Measurements from ENCODE around the gene ATPAF1.
"Not testable (repeated sequence)": the region's sequence is repeated elsewhere in the genome, so short reads cannot be mapped to it uniquely, and the experiment has no call there.

Gene ATPAF1

GRCh38 chr1:46679789-46680573, 11.8 kb upstream of the ATPAF1 start:
- no peak for DNase-seq

- no peak for DNase-seq
Measured at GRCh38 chr1:46677339-46677738, 9.2 kb upstream of the ATPAF1 start.

- DNase-seq = no peak
Measured at GRCh38 chr1:46676531-46676930, 8.4 kb upstream of the ATPAF1 start.

- no peak for DNase-seq
Measured at GRCh38 chr1:46675549-46676314, 7.6 kb upstream of the ATPAF1 start.

- DNase-seq = peak; percentile 47
Measured at GRCh38 chr1:46673749-46674182, 5.6 kb upstream of the ATPAF1 start.

GRCh38 chr1:46672696-46673095, 4.5 kb upstream of the ATPAF1 start:
- no peak for DNase-seq

- no peak for DNase-seq
Measured at GRCh38 chr1:46671554-46671953, 3.4 kb upstream of the ATPAF1 start, which contains the start of gene TEX38. TSS of gene TEX38 (plus strand) at chr1:46671854. CDS start at chr1:46671935, 81 bp downstream.

- no peak for DNase-seq
Measured at GRCh38 chr1:46670134-46670533, 2.0 kb upstream of the ATPAF1 start.

- no peak for DNase-seq
Measured at GRCh38 chr1:46665983-46666382, 2.2 kb downstream of the ATPAF1 start.

- DNase-seq = not testable (repeated sequence)
Measured at GRCh38 chr1:46662919-46663318, 5.2 kb downstream of the ATPAF1 start.

GRCh38 chr1:46660116-46660515, 8.0 kb downstream of the ATPAF1 start:
- not testable (repeated sequence) for DNase-seq

- no peak for DNase-seq
Measured at GRCh38 chr1:46659307-46659870, 8.8 kb downstream of the ATPAF1 start.

GRCh38 chr1:46657775-46658174, 10.4 kb downstream of the ATPAF1 start:
- DNase-seq = no peak

- no peak for DNase-seq
Measured at GRCh38 chr1:46656643-46657042, 11.5 kb downstream of the ATPAF1 start.

- DNase-seq = no peak
Measured at GRCh38 chr1:46655848-46656247, 12.3 kb downstream of the ATPAF1 start.

- not testable (repeated sequence) for DNase-seq
Measured at GRCh38 chr1:46654698-46655097, 13.5 kb downstream of the ATPAF1 start.

- DNase-seq = no peak
Measured at GRCh38 chr1:46654012-46654411, 14.2 kb downstream of the ATPAF1 start.

- DNase-seq = no peak
Measured at GRCh38 chr1:46653405-46653958, 14.7 kb downstream of the ATPAF1 start.

- no peak for DNase-seq
Measured at GRCh38 chr1:46652321-46653100, 15.7 kb downstream of the ATPAF1 start.

- not testable (repeated sequence) for DNase-seq
Measured at GRCh38 chr1:46651152-46651551, 17.0 kb downstream of the ATPAF1 start.

- DNase-seq = no peak
Measured at GRCh38 chr1:46650491-46650890, 17.7 kb downstream of the ATPAF1 start.

- DNase-seq = no peak
Measured at GRCh38 chr1:46649764-46650163, 18.4 kb downstream of the ATPAF1 start.

GRCh38 chr1:46647611-46648010, 20.6 kb downstream of the ATPAF1 start:
- no peak for DNase-seq

Measured in MV-4-11 (cell line).